Activated T-cell treated with anti-CD3 and anti-CD28 coated beads, Interleukin-2, amount 50 U/mL, for 4 hours (primary cell): ENCODE data around the gene DDX10. TPM values are rescaled to one million over a fixed set of nuclear protein-coding genes. Genes with fewer than 3 reads are reported as not detected.

Source experiments
- ATAC-seq, 2 donors: fragments of 200-7000 bp; cut with Tn5 transposase; one replicate each; pipeline ENCODE4 v1.10.0; 2021
- DNase-seq: peaks from one replicate; pipeline ENCODE4 v3.0.0-alpha.2; 2020
- H3K27me3 Mint-ChIP-seq: one replicate; pipeline ENCODE4 v1.8.0; 2021; ENCODE audit warnings: low read depth, mixed read lengths
- H3K36me3 Mint-ChIP-seq: one replicate; pipeline ENCODE4 v1.8.0; 2022; ENCODE audit warnings: mixed read lengths; ENCODE audit not compliant: insufficient read depth
- H3K4me1 Mint-ChIP-seq: one replicate; pipeline ENCODE4 v1.8.0; 2021; ENCODE audit warnings: low read depth, mixed read lengths
- H3K4me3 Mint-ChIP-seq: one replicate; pipeline ENCODE4 v1.8.0; 2021; ENCODE audit warnings: mild to moderate bottlenecking, moderate library complexity, mixed read lengths
- H3K9me3 Mint-ChIP-seq: one replicate; pipeline ENCODE4 v1.8.0; 2021; ENCODE audit warnings: mixed read lengths
- total RNA-seq, 3 donors: library from RNA; stranded (reverse); gene quantifications; one replicate each; pipeline ENCODE4 v1.2.1, GENCODE V29; 2021

Gene DDX10
- total RNA-seq, 3 donors from 2014 or later = 85.7 to 94.2 (median 91.8) TPM

- H3K27me3 Mint-ChIP-seq = no peaks in the 10 kb centered on the region
- peaks cover 11% of the 10 kb centered on the region for H3K36me3 Mint-ChIP-seq
- H3K4me1 Mint-ChIP-seq = peaks cover 13% of the 10 kb centered on the region
- no peak for DNase-seq
- no peaks in the 10 kb centered on the region for H3K9me3 Mint-ChIP-seq
- no peak overlapping the region for H3K4me3 Mint-ChIP-seq
- ATAC-seq = no peak
These were observed 217.5 kb downstream of the DDX10 start for GRCh38 chr11:108882211-108882831.

GRCh38 chr11:108886005-108886659 is 221.3 kb downstream of the DDX10 start:
- no peak for DNase-seq
- peaks cover 4% of the 10 kb centered on the region for H3K36me3 Mint-ChIP-seq
- no peak for ATAC-seq

GRCh38 chr11:108886660-108887009 is 221.8 kb downstream of the DDX10 start:
- ATAC-seq (no peak), DNase-seq (no peak)

More at GRCh38 chr11:108886005-108886659, 221.3 kb downstream of the DDX10 start:
- Mint-ChIP-seq H3K4me3 (no peak overlapping the region), H3K9me3 (no peaks in the 10 kb centered on the region), H3K4me1 (peaks cover 15% of the 10 kb centered on the region), H3K27me3 (no peaks in the 10 kb centered on the region)

GRCh38 chr11:108887436-108888238 is 222.8 kb downstream of the DDX10 start:
- no peaks in the 10 kb centered on the region for H3K27me3 Mint-ChIP-seq
- H3K9me3 Mint-ChIP-seq = no peaks in the 10 kb centered on the region
- DNase-seq = no peak
- H3K36me3 Mint-ChIP-seq = peaks cover 5% of the 10 kb centered on the region
- H3K4me1 Mint-ChIP-seq = peaks cover 10% of the 10 kb centered on the region
- ATAC-seq = no peak
- H3K4me3 Mint-ChIP-seq = no peak overlapping the region

More at GRCh38 chr11:108886660-108887009, 221.8 kb downstream of the DDX10 start:
- no peak overlapping the region for H3K4me3 Mint-ChIP-seq
- peaks cover 5% of the 10 kb centered on the region for H3K36me3 Mint-ChIP-seq
- H3K9me3 Mint-ChIP-seq = no peaks in the 10 kb centered on the region
- H3K4me1 Mint-ChIP-seq = peaks cover 15% of the 10 kb centered on the region
- no peaks in the 10 kb centered on the region for H3K27me3 Mint-ChIP-seq

- no peaks in the 10 kb centered on the region for H3K9me3 Mint-ChIP-seq
- H3K36me3 Mint-ChIP-seq = peaks cover 8% of the 10 kb centered on the region
- H3K4me1 Mint-ChIP-seq = peaks cover 13% of the 10 kb centered on the region
- ATAC-seq (no peak), DNase-seq (no peak)
- H3K4me3 Mint-ChIP-seq = no peak overlapping the region
- H3K27me3 Mint-ChIP-seq = no peaks in the 10 kb centered on the region
These were observed 225.7 kb downstream of the DDX10 start for GRCh38 chr11:108890482-108891105.

GRCh38 chr11:108891143-108891542 is 226.3 kb downstream of the DDX10 start:
- Mint-ChIP-seq H3K9me3 (no peaks in the 10 kb centered on the region), H3K27me3 (no peaks in the 10 kb centered on the region), H3K4me1 (peaks cover 14% of the 10 kb centered on the region), H3K36me3 (peaks cover 6% of the 10 kb centered on the region), H3K4me3 (no peak overlapping the region)
- no peak for DNase-seq
- ATAC-seq = no peak

GRCh38 chr11:108891909-108892511 is 227.1 kb downstream of the DDX10 start:
- peaks cover 7% of the 10 kb centered on the region for H3K9me3 Mint-ChIP-seq
- DNase-seq (no peak), ATAC-seq (no peak)
- peaks cover 9% of the 10 kb centered on the region for H3K36me3 Mint-ChIP-seq
- peaks cover 11% of the 10 kb centered on the region for H3K4me1 Mint-ChIP-seq
- no peak overlapping the region for H3K4me3 Mint-ChIP-seq
- H3K27me3 Mint-ChIP-seq = no peaks in the 10 kb centered on the region

- no peaks in the 10 kb centered on the region for H3K27me3 Mint-ChIP-seq
These were observed 231.0 kb downstream of the DDX10 start for GRCh38 chr11:108895579-108896480.

GRCh38 chr11:108897071-108897481 is 232.2 kb downstream of the DDX10 start:
- Mint-ChIP-seq H3K4me3 (no peak overlapping the region), H3K36me3 (peaks cover 31% of the 10 kb centered on the region), H3K27me3 (no peaks in the 10 kb centered on the region), H3K9me3 (peaks cover 17% of the 10 kb centered on the region), H3K4me1 (peaks cover 10% of the 10 kb centered on the region)
- DNase-seq (no peak), ATAC-seq (no peak)

More at GRCh38 chr11:108895579-108896480, 231.0 kb downstream of the DDX10 start:
- no peak for DNase-seq
- no peak overlapping the region for H3K4me3 Mint-ChIP-seq
- H3K9me3 Mint-ChIP-seq = peaks cover 17% of the 10 kb centered on the region
- H3K36me3 Mint-ChIP-seq = peaks cover 32% of the 10 kb centered on the region
- no peak for ATAC-seq
- peaks cover 10% of the 10 kb centered on the region for H3K4me1 Mint-ChIP-seq

- DNase-seq = no peak
- Mint-ChIP-seq H3K9me3 (peaks cover 17% of the 10 kb centered on the region), H3K4me3 (no peak overlapping the region), H3K4me1 (peaks cover 10% of the 10 kb centered on the region), H3K27me3 (no peaks in the 10 kb centered on the region), H3K36me3 (peaks cover 30% of the 10 kb centered on the region)
- ATAC-seq = no peak
These were observed 233.0 kb downstream of the DDX10 start for GRCh38 chr11:108897916-108898315.

- no peaks in the 10 kb centered on the region for H3K27me3 Mint-ChIP-seq
- no peak for DNase-seq
- H3K9me3 Mint-ChIP-seq = peaks cover 15% of the 10 kb centered on the region
- no peaks in the 10 kb centered on the region for H3K4me1 Mint-ChIP-seq
- ATAC-seq = no peak
- H3K4me3 Mint-ChIP-seq = no peak overlapping the region
- peaks cover 35% of the 10 kb centered on the region for H3K36me3 Mint-ChIP-seq
These were observed 236.5 kb downstream of the DDX10 start for GRCh38 chr11:108901359-108901758.

GRCh38 chr11:108902027-108902469 is 237.2 kb downstream of the DDX10 start:
- Mint-ChIP-seq H3K36me3 (peaks cover 31% of the 10 kb centered on the region), H3K4me3 (no peak overlapping the region), H3K27me3 (no peaks in the 10 kb centered on the region), H3K9me3 (peaks cover 10% of the 10 kb centered on the region), H3K4me1 (no peaks in the 10 kb centered on the region)
- no peak for DNase-seq
- ATAC-seq = no peak

GRCh38 chr11:108904480-108904879 is 239.6 kb downstream of the DDX10 start:
- ATAC-seq (no peak), DNase-seq (no peak)
- Mint-ChIP-seq H3K9me3 (no peaks in the 10 kb centered on the region), H3K27me3 (no peaks in the 10 kb centered on the region), H3K4me3 (no peak overlapping the region), H3K4me1 (no peaks in the 10 kb centered on the region), H3K36me3 (peaks cover 14% of the 10 kb centered on the region)
